A673 (cell line): Measurements from ENCODE around the gene NOP16. TPM values are rescaled to one million over a fixed set of nuclear protein-coding genes. Genes with fewer than 3 reads are reported as not detected.

Experiments
- BruUV-seq: library from RNA; stranded (reverse); fragments of 400-500 nt; replicated peaks from 2 replicates; lab custom pipeline; 2021; lab: Mats Ljungman, UMichigan
- CTCF ChIA-PET: fragments of 300-600 bp; sonication (Branson Sonifier 250); formaldehyde crosslinking; loops from one replicate; lab custom pipeline; 2022; ENCODE audit warnings: antibody characterized with exemption; lab: Charles Lee
- POLR2A ChIA-PET: fragments of 300-600 bp; sonication (Branson Sonifier 250); formaldehyde crosslinking; loops from one replicate; lab custom pipeline; 2022; ENCODE audit warnings: antibody characterized with exemption; ENCODE audit not compliant: low non-redundant PET; lab: Charles Lee
- DNase-seq: peaks from one replicate; pipeline ENCODE4 v3.0.0-alpha.2; 2015; ENCODE audit warnings: low spot score
- H3K27ac ChIP-seq: fragments of 200-600 bp; sonication (generic); 2 replicates; pipeline ENCODE4 v1.5.1; 2016; ENCODE audit warnings: mixed run types, low read depth, mild to moderate bottlenecking, mixed read lengths, antibody characterized with exemption, low read length; ENCODE audit not compliant: poor library complexity, severe bottlenecking
- H3K27me3 ChIP-seq: fragments of 200-600 bp; sonication (generic); replicated peaks from 2 replicates; pipeline ENCODE4 v1.6.1; 2017; ENCODE audit warnings: mixed run types, low read depth, mild to moderate bottlenecking, mixed read lengths, antibody characterized with exemption, low read length; ENCODE audit not compliant: insufficient read depth, poor library complexity
- H3K36me3 ChIP-seq: fragments of 200-600 bp; sonication (generic); 2 replicates; pipeline ENCODE4 v1.6.1; 2016; ENCODE audit warnings: mixed run types, mild to moderate bottlenecking, mixed read lengths, antibody characterized with exemption, low read length; ENCODE audit not compliant: insufficient read depth, poor library complexity, severe bottlenecking
- H3K4me1 ChIP-seq: fragments of 200-600 bp; sonication (generic); 2 replicates; pipeline ENCODE4 v1.6.1; 2017; ENCODE audit warnings: mixed run types, mild to moderate bottlenecking, mixed read lengths, antibody characterized with exemption, low read length; ENCODE audit not compliant: insufficient read depth, poor library complexity, severe bottlenecking
- H3K4me3 ChIP-seq: fragments of 200-600 bp; sonication (generic); 2 replicates; pipeline ENCODE4 v1.5.1; 2016; ENCODE audit warnings: low read depth, mixed run types, mild to moderate bottlenecking, mixed read lengths, low read length; ENCODE audit not compliant: poor library complexity, severe bottlenecking
- H3K9me3 ChIP-seq: fragments of 200-600 bp; sonication (generic); 2 replicates; pipeline ENCODE4 v1.6.1; 2016; ENCODE audit warnings: mixed run types, low read depth, mild to moderate bottlenecking, mixed read lengths, antibody characterized with exemption, low read length; ENCODE audit not compliant: poor library complexity, severe bottlenecking
- EZH2 ChIP-seq: fragments of 200-600 bp; sonication (generic); IDR thresholded peaks from 2 replicates; pipeline ENCODE4 v1.6.1; 2017; ENCODE audit warnings: borderline replicate concordance, low read depth, mild to moderate bottlenecking, mixed read lengths, antibody characterized with exemption, low read length; ENCODE audit not compliant: poor library complexity, severe bottlenecking
- intact Hi-C: fragments of 100-400 bp; cut with micrococcal nuclease; formaldehyde crosslinking; loops from one replicate; pipeline ENCODE4 v1.10.0; 2022; ENCODE audit not compliant: unreplicated experiment
- total RNA-seq: library from RNA; stranded (reverse); gene quantifications from 2 replicates; pipeline ENCODE4 v1.2.3, GENCODE V29; 2021
- TF ChIP-seq, protein P1 (sequence below): fragments of 300-800, 200-600 bp; sonication (generic); conservative IDR thresholded peaks from 2 replicates; pipeline ENCODE4 v1.5.1; 2017; ENCODE audit warnings: low read depth, mild to moderate bottlenecking, antibody characterized with exemption, low read length, moderate library complexity, mixed read lengths

NOP16 gene
- total RNA-seq, 1 experiment from 2014 or later: 66.0 TPM

GRCh38 chr5:176388003-176388443 is 375 bp downstream of the NOP16 start:
- CTCF ChIA-PET: no interaction called here
- Histone ChIP-seq H3K9me3 (no peaks in the 10 kb centered on the region), H3K4me1 (peaks cover 13% of the 10 kb centered on the region), H3K27ac (peak overlapping the region; percentile 99), H3K27me3 (no peaks in the 10 kb centered on the region), H3K36me3 (peaks cover 37% of the 10 kb centered on the region), H3K4me3 (peak overlapping the region; percentile 95)
- TF ChIP-seq, protein P1, sequence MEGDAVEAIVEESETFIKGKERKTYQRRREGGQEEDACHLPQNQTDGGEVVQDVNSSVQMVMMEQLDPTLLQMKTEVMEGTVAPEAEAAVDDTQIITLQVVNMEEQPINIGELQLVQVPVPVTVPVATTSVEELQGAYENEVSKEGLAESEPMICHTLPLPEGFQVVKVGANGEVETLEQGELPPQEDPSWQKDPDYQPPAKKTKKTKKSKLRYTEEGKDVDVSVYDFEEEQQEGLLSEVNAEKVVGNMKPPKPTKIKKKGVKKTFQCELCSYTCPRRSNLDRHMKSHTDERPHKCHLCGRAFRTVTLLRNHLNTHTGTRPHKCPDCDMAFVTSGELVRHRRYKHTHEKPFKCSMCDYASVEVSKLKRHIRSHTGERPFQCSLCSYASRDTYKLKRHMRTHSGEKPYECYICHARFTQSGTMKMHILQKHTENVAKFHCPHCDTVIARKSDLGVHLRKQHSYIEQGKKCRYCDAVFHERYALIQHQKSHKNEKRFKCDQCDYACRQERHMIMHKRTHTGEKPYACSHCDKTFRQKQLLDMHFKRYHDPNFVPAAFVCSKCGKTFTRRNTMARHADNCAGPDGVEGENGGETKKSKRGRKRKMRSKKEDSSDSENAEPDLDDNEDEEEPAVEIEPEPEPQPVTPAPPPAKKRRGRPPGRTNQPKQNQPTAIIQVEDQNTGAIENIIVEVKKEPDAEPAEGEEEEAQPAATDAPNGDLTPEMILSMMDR: no peak
- TF ChIP-seq EZH2: no peak
- POLR2A ChIA-PET: no interaction called here
- intact Hi-C loops: loop anchor here (5.0 kb wide), 1 partner anchor 149 kb away; the partner anchor contains the start of gene RNF44
- peak; percentile 24 for DNase-seq
- BruUV-seq: TSS peak; percentile 47

- H3K36me3 ChIP-seq: peaks cover 43% of the 10 kb centered on the region
- ChIA-PET POLR2A (no interaction called here), CTCF (no interaction called here)
- H3K27me3 ChIP-seq: no peaks in the 10 kb centered on the region
- H3K4me1 ChIP-seq: peaks cover 13% of the 10 kb centered on the region
- TF ChIP-seq, protein P1: no peak
- no peak for TF ChIP-seq EZH2
- no peak for DNase-seq
- no peaks in the 10 kb centered on the region for H3K9me3 ChIP-seq
- peak overlapping the region; percentile 95 for H3K4me3 ChIP-seq
- intact Hi-C loops: loop anchor here (5.0 kb wide), 1 partner anchor 150 kb away; the partner anchor contains the start of gene RNF44
- BruUV-seq: no TSS peak
- H3K27ac ChIP-seq: peak overlapping the region; percentile 99
These were observed 943 bp downstream of the NOP16 start for GRCh38 chr5:176387384-176387925.

GRCh38 chr5:176386491-176386890 is 1.9 kb downstream of the NOP16 start:
- peaks cover 44% of the 10 kb centered on the region for H3K36me3 ChIP-seq
- H3K4me3 ChIP-seq: peak overlapping the region; percentile 95

More at GRCh38 chr5:176386491-176386890, 1.9 kb downstream of the NOP16 start:
- intact Hi-C loops: loop anchor here (5.0 kb wide), 1 partner anchor 151 kb away; the partner anchor contains the start of gene RNF44
- no peak for DNase-seq
- no peak for TF ChIP-seq EZH2
- TF ChIP-seq, protein P1: no peak
- POLR2A ChIA-PET: no interaction called here
- no peaks in the 10 kb centered on the region for H3K9me3 ChIP-seq
- no TSS peak for BruUV-seq
- H3K4me1 ChIP-seq: peaks cover 13% of the 10 kb centered on the region
- no peak overlapping the region for H3K27ac ChIP-seq
- CTCF ChIA-PET: no interaction called here
- no peaks in the 10 kb centered on the region for H3K27me3 ChIP-seq
